OCI-LY3 (cell line): ENCODE data around the gene POP7.

Source experiments
- EZH2phosphoT487 ChIP-seq: fragments of 200-600 bp; shearing (Covaris generic); IDR thresholded peaks from 2 replicates; pipeline ENCODE4 v1.6.1; 2018; ENCODE audit warnings: antibody characterized with exemption, mixed run types, low read depth
- TF ChIP-seq, protein P1 (sequence below): fragments of 200-600, 300-600 bp; sonication (generic); IDR thresholded peaks from 2 replicates; pipeline ENCODE4 v1.5.1; 2014; ENCODE audit warnings: antibody characterized with exemption, low read length, low read depth

DNA sequence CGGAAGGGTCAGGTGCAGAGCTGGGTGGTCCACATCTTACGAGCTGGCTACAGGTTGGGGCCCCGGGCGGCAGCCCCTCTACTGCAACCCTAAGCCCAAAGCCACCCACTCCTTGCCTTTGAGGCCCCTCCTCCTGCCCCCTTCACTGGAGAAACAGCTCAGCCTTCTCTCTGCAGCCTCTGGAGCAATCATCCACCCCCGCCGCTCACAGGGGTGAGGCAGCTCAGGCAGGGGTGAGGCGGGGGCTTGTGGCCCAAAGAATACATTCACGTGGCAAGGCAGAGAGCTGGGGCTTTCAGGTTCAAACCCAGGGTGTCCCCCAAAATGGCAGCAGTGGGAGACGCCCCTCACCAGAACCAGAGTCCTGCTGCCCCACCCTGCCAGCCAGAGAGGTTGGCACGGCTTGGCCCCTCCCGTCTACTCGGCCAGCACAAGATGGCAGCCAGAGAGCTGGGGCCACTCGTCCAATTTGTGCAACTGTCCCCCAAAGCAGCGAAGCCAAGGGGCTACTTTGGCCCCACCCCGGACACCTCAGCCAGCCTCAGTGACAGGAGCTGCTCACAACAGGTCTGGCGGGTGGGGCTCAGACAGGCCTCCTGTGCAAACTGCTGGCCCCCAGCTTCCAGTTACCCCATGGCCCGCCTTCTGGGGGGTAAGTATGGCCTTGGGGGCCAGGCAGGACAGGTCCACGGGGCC is 25.2 kb upstream of the POP7 start:
- TF ChIP-seq, protein P1, sequence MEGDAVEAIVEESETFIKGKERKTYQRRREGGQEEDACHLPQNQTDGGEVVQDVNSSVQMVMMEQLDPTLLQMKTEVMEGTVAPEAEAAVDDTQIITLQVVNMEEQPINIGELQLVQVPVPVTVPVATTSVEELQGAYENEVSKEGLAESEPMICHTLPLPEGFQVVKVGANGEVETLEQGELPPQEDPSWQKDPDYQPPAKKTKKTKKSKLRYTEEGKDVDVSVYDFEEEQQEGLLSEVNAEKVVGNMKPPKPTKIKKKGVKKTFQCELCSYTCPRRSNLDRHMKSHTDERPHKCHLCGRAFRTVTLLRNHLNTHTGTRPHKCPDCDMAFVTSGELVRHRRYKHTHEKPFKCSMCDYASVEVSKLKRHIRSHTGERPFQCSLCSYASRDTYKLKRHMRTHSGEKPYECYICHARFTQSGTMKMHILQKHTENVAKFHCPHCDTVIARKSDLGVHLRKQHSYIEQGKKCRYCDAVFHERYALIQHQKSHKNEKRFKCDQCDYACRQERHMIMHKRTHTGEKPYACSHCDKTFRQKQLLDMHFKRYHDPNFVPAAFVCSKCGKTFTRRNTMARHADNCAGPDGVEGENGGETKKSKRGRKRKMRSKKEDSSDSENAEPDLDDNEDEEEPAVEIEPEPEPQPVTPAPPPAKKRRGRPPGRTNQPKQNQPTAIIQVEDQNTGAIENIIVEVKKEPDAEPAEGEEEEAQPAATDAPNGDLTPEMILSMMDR: no peak
- TF ChIP-seq EZH2phosphoT487: no peak
